Thoracic aorta (tissue), 2 donors: ENCODE results near the gene CHCHD6. TPM values are rescaled to one million over a fixed set of nuclear protein-coding genes. Genes with fewer than 3 reads are reported as not detected.

Experiments
- ATAC-seq: fragments of 150-250 bp; one replicate; pipeline ENCODE4 v1.8.0; 2017; ENCODE audit warnings: low read depth; ENCODE audit not compliant: insufficient number of reproducible peaks, low FRiP score
- DNase-seq: peaks from one replicate; pipeline ENCODE4 v3.0.0-alpha.2; 2020; ENCODE audit warnings: low spot score
- H3K27ac ChIP-seq, 2 donors: fragments of 200-600 bp; sonication (generic); 1 replicate in 1 of 2; 2 replicates in 1 of 2; pipeline ENCODE4 v1.5.1; 2016; ENCODE audit warnings: mild to moderate bottlenecking in 2 of 2, moderate library complexity in 2 of 2
- H3K27me3 ChIP-seq: fragments of 200-600 bp; sonication (generic); replicated peaks from 2 replicates; pipeline ENCODE4 v1.6.0; 2016; ENCODE audit warnings: mild to moderate bottlenecking; ENCODE audit not compliant: insufficient read depth
- H3K36me3 ChIP-seq: fragments of 200-600 bp; sonication (generic); one replicate; pipeline ENCODE4 v1.5.1; 2016
- H3K4me1 ChIP-seq, 2 donors: fragments of 200-600 bp; sonication (generic); 1 replicate in 1 of 2; 2 replicates in 1 of 2; pipeline versions ENCODE4 v1.5.1 to v1.6.0; 2016; ENCODE audit warnings: low read depth in 2 of 2, mild to moderate bottlenecking in 1 of 2; ENCODE audit not compliant: control insufficient read depth in 1 of 2
- H3K4me3 ChIP-seq: fragments of 200-600 bp; sonication (generic); 2 replicates; pipeline ENCODE4 v1.5.1; 2016; ENCODE audit warnings: mild to moderate bottlenecking
- H3K9me3 ChIP-seq: fragments of 200-600 bp; sonication (generic); 2 replicates; pipeline ENCODE4 v1.5.1; 2016
- CTCF ChIP-seq: fragments of 200-600 bp; sonication (generic); IDR thresholded peaks from one replicate; pipeline ENCODE4 v1.5.1; 2019; ENCODE audit warnings: antibody characterized with exemption
- total RNA-seq, 2 donors: library from RNA; depleted of rRNA; stranded (reverse); fragments of >200 nt; gene quantifications; one replicate each; pipeline versions ENCODE4 v1.1.0 to v1.2.3, GENCODE V29; 2016

The CHCHD6 gene, protein sequence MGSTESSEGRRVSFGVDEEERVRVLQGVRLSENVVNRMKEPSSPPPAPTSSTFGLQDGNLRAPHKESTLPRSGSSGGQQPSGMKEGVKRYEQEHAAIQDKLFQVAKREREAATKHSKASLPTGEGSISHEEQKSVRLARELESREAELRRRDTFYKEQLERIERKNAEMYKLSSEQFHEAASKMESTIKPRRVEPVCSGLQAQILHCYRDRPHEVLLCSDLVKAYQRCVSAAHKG
- total RNA-seq: 10 to 100 TPM; 12.5 to 17.1 TPM

GRCh38 chr3:126703512-126704493, at the start of gene CHCHD6:
Gene CHCHD6, plus strand, starts transcription at chr3:126704240. Its CDS starts 73 bp downstream, at chr3:126704313.
- peaks cover 8 to 21% of the 10 kb centered on the region in 2 donors for H3K4me1 ChIP-seq
- no peaks in the 10 kb centered on the region for H3K27me3 ChIP-seq
- TF ChIP-seq CTCF: no peak
- H3K9me3 ChIP-seq: no peaks in the 10 kb centered on the region
- ATAC-seq: peak; percentile 96
- H3K36me3 ChIP-seq: no peaks in the 10 kb centered on the region
- peak; percentile 87 for DNase-seq
- H3K4me3 ChIP-seq: peak within 1 kb of the TSS; percentile 82
- H3K27ac ChIP-seq: no peak within 1 kb of the TSS

- peak within 1 kb of the TSS; percentile 79 for H3K4me3 ChIP-seq
- peak; percentile 32 for ATAC-seq
- no peaks in the 10 kb centered on the region for H3K9me3 ChIP-seq
- H3K4me1 ChIP-seq: peaks cover 0 to 4% of the 10 kb centered on the region in 2 donors
- H3K27ac ChIP-seq: peak within 1 kb of the TSS; percentile 48 to 58
- no peak for DNase-seq
- H3K36me3 ChIP-seq: no peaks in the 10 kb centered on the region
- peak; percentile 10 for TF ChIP-seq CTCF
- H3K27me3 ChIP-seq: no peaks in the 10 kb centered on the region
Observed at GRCh38 chr3:126654571-126655383, 49.3 kb upstream of the CHCHD6 start, which contains the start of gene TXNRD3. Gene TXNRD3, minus strand, starts transcription at chr3:126655124.

DNA sequence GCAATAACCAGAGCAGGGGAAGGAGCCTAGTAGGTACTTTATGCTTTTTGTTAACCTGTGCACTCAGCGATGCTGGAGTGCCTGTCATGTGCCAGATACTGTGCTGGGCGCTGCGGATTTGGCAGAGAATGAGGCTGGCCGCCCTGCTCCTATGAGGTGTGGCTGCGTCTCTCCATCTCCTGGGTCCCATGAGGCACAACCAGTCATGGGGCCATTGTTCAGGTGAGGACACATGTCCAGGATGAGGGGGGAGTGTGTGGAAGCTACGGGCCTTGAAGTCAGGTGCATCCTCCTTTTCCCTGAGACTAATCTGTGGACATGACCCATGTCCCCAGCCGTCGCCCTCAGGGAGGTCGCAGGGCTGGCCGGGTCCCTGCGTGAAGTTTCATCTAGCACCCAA, 48.2 kb upstream of the CHCHD6 start:
- Histone ChIP-seq H3K4me3 (no peak overlapping the region), H3K4me1 (peaks cover 0 to 4% of the 10 kb centered on the region in 2 donors), H3K36me3 (no peaks in the 10 kb centered on the region), H3K9me3 (no peaks in the 10 kb centered on the region), H3K27ac (no peak overlapping the region), H3K27me3 (no peaks in the 10 kb centered on the region)
- DNase-seq (no peak), ATAC-seq (no peak)
- TF ChIP-seq CTCF: no peak

- H3K27me3 ChIP-seq: no peaks in the 10 kb centered on the region
- DNase-seq (no peak), ATAC-seq (no peak)
- TF ChIP-seq CTCF: no peak
- no peak overlapping the region for H3K27ac ChIP-seq
- peaks cover 0 to 4% of the 10 kb centered on the region in 2 donors for H3K4me1 ChIP-seq
- no peaks in the 10 kb centered on the region for H3K36me3 ChIP-seq
- H3K4me3 ChIP-seq: no peak overlapping the region
- H3K9me3 ChIP-seq: no peaks in the 10 kb centered on the region
Observed at GRCh38 chr3:126656371-126657134, 47.5 kb upstream of the CHCHD6 start.
